Measurements from ENCODE around the gene PKNOX2. TPM values are rescaled to one million over a fixed set of nuclear protein-coding genes. Genes with fewer than 3 reads are reported as not detected.

Gene PKNOX2
- total RNA-seq, 2 experiments from 2014 or later, result not detected

GRCh38 chr11:125176866-125177265 is 12.3 kb downstream of the PKNOX2 start:
- H3K4me3 Mint-ChIP-seq, result no peak overlapping the region
- H3K9me3 Mint-ChIP-seq, result no peaks in the 10 kb centered on the region
- H3K27me3 Mint-ChIP-seq, result peaks cover 40% of the 10 kb centered on the region
- H3K27ac Mint-ChIP-seq, result no peak overlapping the region
- no peaks in the 10 kb centered on the region for H3K4me1 Mint-ChIP-seq (ENCODE audit: low read depth)
- DNase-seq, result no peak
- CTCF ChIA-PET, result no interaction called here
- intact Hi-C loops (cut with micrococcal nuclease), result no loop called here
- POLR2A ChIA-PET, result no interaction called here
- no peaks in the 10 kb centered on the region for H3K36me3 Mint-ChIP-seq

- Mint-ChIP-seq H3K36me3 (no peaks in the 10 kb centered on the region), H3K27ac (no peak overlapping the region), H3K9me3 (no peaks in the 10 kb centered on the region), H3K4me1 (ENCODE audit: low read depth) (no peaks in the 10 kb centered on the region), H3K4me3 (no peak overlapping the region), H3K27me3 (peaks cover 40% of the 10 kb centered on the region)
- intact Hi-C loops (cut with micrococcal nuclease), result no loop called here
- no peak for DNase-seq
- CTCF ChIA-PET, result no interaction called here
- POLR2A ChIA-PET, result no interaction called here
These were observed 13.0 kb downstream of the PKNOX2 start for GRCh38 chr11:125177543-125177942.

- Mint-ChIP-seq H3K27me3 (peaks cover 37% of the 10 kb centered on the region), H3K4me1 (ENCODE audit: low read depth) (no peaks in the 10 kb centered on the region)
- POLR2A ChIA-PET, result no interaction called here
These were observed 14.8 kb downstream of the PKNOX2 start for GRCh38 chr11:125179346-125179745.

DNA sequence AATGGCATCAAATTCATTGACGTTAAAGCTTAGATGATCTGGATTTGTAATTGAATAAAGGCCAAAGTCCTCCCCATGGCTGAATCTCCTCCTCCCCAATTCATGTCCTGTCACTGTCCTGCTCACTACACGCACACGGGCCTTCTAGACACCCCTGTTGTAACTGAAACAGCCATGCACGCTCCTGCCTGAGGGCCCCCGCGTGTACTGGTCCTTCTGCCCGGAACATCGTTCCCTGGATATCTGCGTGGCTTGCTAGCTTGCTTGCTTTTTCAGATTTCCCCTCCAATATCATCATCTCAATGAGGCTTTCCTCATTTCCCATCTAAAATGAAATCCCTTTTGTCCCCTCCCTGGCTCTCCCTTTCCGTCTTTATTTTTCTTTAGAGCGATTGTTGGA is 15.3 kb downstream of the PKNOX2 start:
- H3K4me1 Mint-ChIP-seq (ENCODE audit: low read depth), result no peaks in the 10 kb centered on the region
- H3K27me3 Mint-ChIP-seq, result peaks cover 36% of the 10 kb centered on the region
- ChIA-PET POLR2A (no interaction called here), CTCF (no interaction called here)
- DNase-seq, result no peak
- no peak overlapping the region for H3K4me3 Mint-ChIP-seq
- intact Hi-C loops (cut with micrococcal nuclease), result no loop called here
- H3K36me3 Mint-ChIP-seq, result no peaks in the 10 kb centered on the region
- no peak overlapping the region for H3K27ac Mint-ChIP-seq
- no peaks in the 10 kb centered on the region for H3K9me3 Mint-ChIP-seq

More at GRCh38 chr11:125179346-125179745, 14.8 kb downstream of the PKNOX2 start:
- DNase-seq, result no peak
- CTCF ChIA-PET, result no interaction called here
- intact Hi-C loops (cut with micrococcal nuclease), result no loop called here
- Mint-ChIP-seq H3K4me3 (no peak overlapping the region), H3K9me3 (no peaks in the 10 kb centered on the region), H3K36me3 (no peaks in the 10 kb centered on the region), H3K27ac (no peak overlapping the region)

DNA sequence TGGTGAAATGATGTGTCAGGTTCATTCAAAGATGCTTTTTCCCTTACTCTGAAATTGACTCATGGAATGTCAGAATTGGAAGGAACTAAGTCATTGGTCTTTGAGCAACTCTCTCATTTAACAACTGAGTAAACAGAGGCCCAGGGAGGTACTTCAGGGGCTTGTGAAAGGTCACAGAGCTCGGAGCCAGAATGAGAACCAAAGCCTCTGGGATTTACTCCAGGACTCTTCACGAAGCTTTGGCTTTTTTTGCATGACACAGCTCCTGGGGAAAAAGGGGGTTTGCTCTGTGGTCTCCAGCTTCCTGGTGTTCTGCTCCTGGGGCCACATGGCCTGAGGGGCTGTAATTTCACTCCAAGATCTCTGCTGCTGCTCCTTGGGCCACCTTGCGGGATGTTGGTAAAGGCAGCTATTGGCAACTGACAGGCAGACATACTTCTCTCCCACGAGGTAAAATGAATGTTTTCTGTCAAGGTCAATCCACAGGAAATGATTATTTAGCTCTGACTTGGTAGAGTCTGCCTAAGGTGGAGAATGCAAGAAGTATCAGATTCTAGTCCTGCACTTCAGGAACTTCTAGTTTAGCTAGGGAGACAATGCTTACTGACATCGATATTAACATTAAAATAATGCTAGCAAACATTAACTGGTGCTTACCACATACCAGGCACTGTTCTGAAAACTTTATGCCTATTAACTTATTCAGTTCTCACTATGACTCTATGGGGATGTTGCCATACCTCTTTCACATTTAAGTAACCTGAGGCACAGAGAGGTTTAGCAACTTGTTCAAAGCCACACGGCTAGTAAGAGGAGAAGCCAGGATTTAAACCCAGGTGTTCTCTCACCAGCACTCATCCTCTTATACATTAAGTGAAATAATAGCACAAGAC is 16.1 kb downstream of the PKNOX2 start:
- Mint-ChIP-seq H3K36me3 (no peaks in the 10 kb centered on the region), H3K9me3 (no peaks in the 10 kb centered on the region), H3K27me3 (peaks cover 31% of the 10 kb centered on the region), H3K4me1 (ENCODE audit: low read depth) (no peaks in the 10 kb centered on the region), H3K27ac (no peak overlapping the region), H3K4me3 (no peak overlapping the region)
- POLR2A ChIA-PET, result no interaction called here
- DNase-seq, result no peak
- CTCF ChIA-PET, result no interaction called here
- intact Hi-C loops (cut with micrococcal nuclease), result no loop called here

- intact Hi-C loops (cut with micrococcal nuclease), result no loop called here
- Mint-ChIP-seq H3K27me3 (peaks cover 29% of the 10 kb centered on the region), H3K4me1 (ENCODE audit: low read depth) (no peaks in the 10 kb centered on the region), H3K9me3 (peaks cover 3% of the 10 kb centered on the region), H3K36me3 (no peaks in the 10 kb centered on the region), H3K4me3 (no peak overlapping the region), H3K27ac (no peak overlapping the region)
- ChIA-PET CTCF (no interaction called here), POLR2A (no interaction called here)
- no peak for DNase-seq
These were observed 18.0 kb downstream of the PKNOX2 start for GRCh38 chr11:125182573-125182972.

DNA sequence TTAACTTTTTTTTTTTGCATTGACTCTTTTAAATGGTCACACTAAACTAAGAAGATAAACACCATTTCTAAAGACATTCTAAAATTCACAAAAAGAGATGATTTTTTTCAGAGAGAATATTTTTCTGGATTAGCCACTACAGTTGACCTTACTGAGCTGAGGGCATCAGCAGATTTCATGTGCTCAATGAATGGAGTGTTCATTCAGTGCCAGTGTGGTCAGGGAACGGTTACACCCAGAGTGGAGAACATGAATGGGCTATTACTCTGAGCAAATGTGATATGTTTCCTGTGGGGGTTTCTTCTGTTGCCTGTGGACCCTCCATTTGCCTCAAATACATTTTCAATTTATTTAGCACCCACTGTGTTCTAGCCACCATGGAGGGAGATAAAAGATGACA is 19.1 kb downstream of the PKNOX2 start:
- Mint-ChIP-seq H3K4me1 (ENCODE audit: low read depth) (no peaks in the 10 kb centered on the region), H3K36me3 (no peaks in the 10 kb centered on the region), H3K27me3 (peaks cover 37% of the 10 kb centered on the region), H3K9me3 (peaks cover 3% of the 10 kb centered on the region), H3K4me3 (no peak overlapping the region), H3K27ac (no peak overlapping the region)
- intact Hi-C loops (cut with micrococcal nuclease), result no loop called here
- no peak for DNase-seq
- ChIA-PET CTCF (no interaction called here), POLR2A (no interaction called here)

GRCh38 chr11:125188021-125188420 is 23.5 kb downstream of the PKNOX2 start:
- Mint-ChIP-seq H3K27me3 (peaks cover 54% of the 10 kb centered on the region), H3K4me3 (no peak overlapping the region), H3K4me1 (ENCODE audit: low read depth) (no peaks in the 10 kb centered on the region), H3K27ac (no peak overlapping the region), H3K36me3 (no peaks in the 10 kb centered on the region), H3K9me3 (peaks cover 3% of the 10 kb centered on the region)
- CTCF ChIA-PET, result no interaction called here
- POLR2A ChIA-PET, result no interaction called here
- DNase-seq, result no peak
- intact Hi-C loops (cut with micrococcal nuclease), result no loop called here

DNA sequence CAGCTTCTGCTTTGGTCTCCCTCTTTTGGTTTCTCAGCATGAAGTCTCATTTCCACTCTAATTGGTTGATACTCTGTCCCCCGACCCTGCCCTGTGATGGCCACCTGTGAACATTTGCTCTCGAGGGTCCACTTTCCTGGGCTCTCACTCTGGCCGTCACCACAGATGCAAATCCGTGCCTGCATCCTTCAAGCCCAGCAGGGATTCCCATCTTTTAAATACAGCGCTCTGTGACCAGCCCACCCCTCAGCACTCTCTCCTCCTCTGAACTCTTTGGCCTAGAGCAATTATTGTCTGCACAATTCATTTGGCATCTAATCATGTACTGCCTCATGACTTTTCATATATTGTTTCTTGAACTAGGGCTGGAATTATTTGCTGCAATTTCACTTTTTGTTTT is 26.0 kb downstream of the PKNOX2 start:
- ChIA-PET POLR2A (no interaction called here), CTCF (no interaction called here)
- H3K4me3 Mint-ChIP-seq, result no peak overlapping the region
- no peak for DNase-seq
- no peaks in the 10 kb centered on the region for H3K4me1 Mint-ChIP-seq (ENCODE audit: low read depth)
- H3K27ac Mint-ChIP-seq, result no peak overlapping the region
- peaks cover 11% of the 10 kb centered on the region for H3K9me3 Mint-ChIP-seq
- H3K27me3 Mint-ChIP-seq, result peaks cover 53% of the 10 kb centered on the region
- no peaks in the 10 kb centered on the region for H3K36me3 Mint-ChIP-seq
- intact Hi-C loops (cut with micrococcal nuclease), result no loop called here

- Mint-ChIP-seq H3K27ac (no peak overlapping the region), H3K9me3 (peaks cover 8% of the 10 kb centered on the region), H3K36me3 (no peaks in the 10 kb centered on the region), H3K4me3 (no peak overlapping the region), H3K27me3 (peaks cover 47% of the 10 kb centered on the region), H3K4me1 (ENCODE audit: low read depth) (no peaks in the 10 kb centered on the region)
- ChIA-PET CTCF (no interaction called here), POLR2A (no interaction called here)
- no peak for DNase-seq
- intact Hi-C loops (cut with micrococcal nuclease), result no loop called here
These were observed 27.6 kb downstream of the PKNOX2 start for GRCh38 chr11:125192183-125192582.

GRCh38 chr11:125192717-125193415 is 28.3 kb downstream of the PKNOX2 start:
- Mint-ChIP-seq H3K9me3 (peaks cover 8% of the 10 kb centered on the region), H3K36me3 (no peaks in the 10 kb centered on the region), H3K27me3 (peaks cover 43% of the 10 kb centered on the region), H3K27ac (no peak overlapping the region), H3K4me3 (no peak overlapping the region), H3K4me1 (ENCODE audit: low read depth) (no peaks in the 10 kb centered on the region)
- DNase-seq, result no peak
- POLR2A ChIA-PET, result no interaction called here
- intact Hi-C loops (cut with micrococcal nuclease), result no loop called here
- CTCF ChIA-PET, result no interaction called here

GRCh38 chr11:125193416-125193726 is 28.8 kb downstream of the PKNOX2 start:
- Mint-ChIP-seq H3K36me3 (no peaks in the 10 kb centered on the region), H3K27ac (no peak overlapping the region), H3K9me3 (peaks cover 8% of the 10 kb centered on the region), H3K4me3 (no peak overlapping the region), H3K27me3 (peaks cover 39% of the 10 kb centered on the region), H3K4me1 (ENCODE audit: low read depth) (no peaks in the 10 kb centered on the region)
- DNase-seq, result no peak
- intact Hi-C loops (cut with micrococcal nuclease), result no loop called here
- ChIA-PET POLR2A (no interaction called here), CTCF (no interaction called here)

GRCh38 chr11:125193841-125194240 is 29.3 kb downstream of the PKNOX2 start:
- intact Hi-C loops (cut with micrococcal nuclease), result no loop called here
- no peak for DNase-seq
- CTCF ChIA-PET, result no interaction called here
- Mint-ChIP-seq H3K27me3 (peaks cover 39% of the 10 kb centered on the region), H3K36me3 (no peaks in the 10 kb centered on the region), H3K4me3 (no peak overlapping the region), H3K27ac (no peak overlapping the region), H3K9me3 (peaks cover 8% of the 10 kb centered on the region), H3K4me1 (ENCODE audit: low read depth) (no peaks in the 10 kb centered on the region)
- POLR2A ChIA-PET, result no interaction called here

All from activated CD4-positive, alpha-beta memory T cell treated with anti-CD3 and anti-CD28 coated beads for 36 hours (primary cell).